Liver (tissue), 9 donors: ENCODE results near the gene ARHGAP33. TPM values are rescaled to one million over a fixed set of nuclear protein-coding genes. Genes with fewer than 3 reads are reported as not detected.

Source experiments
- DNase-seq: peaks from one replicate; pipeline ENCODE4 v3.0.0-alpha.2; 2017; ENCODE audit warnings: low spot score
- H3K27ac ChIP-seq, 2 donors: one replicate each; pipeline ENCODE4 v1.7.0; 2013; ENCODE audit warnings: inconsistent platforms in 2 of 2, low read length in 2 of 2, control low read depth in 1 of 2, low read depth in 1 of 2, mild to moderate bottlenecking in 1 of 2
- H3K27me3 ChIP-seq, 4 donors: one replicate each; pipeline versions ENCODE4 v1.6.1 to v1.7.0; 2013; ENCODE audit warnings: low read length in 3 of 4, inconsistent platforms in 1 of 4, mild to moderate bottlenecking in 1 of 4, moderate library complexity in 1 of 4; ENCODE audit not compliant: control insufficient read depth in 4 of 4, insufficient read depth in 4 of 4
- H3K36me3 ChIP-seq, 4 donors: one replicate each; pipeline versions ENCODE4 v1.6.1 to v1.7.0; 2013; ENCODE audit warnings: low read length in 3 of 4, mild to moderate bottlenecking in 3 of 4, low read depth in 1 of 4, moderate library complexity in 1 of 4; ENCODE audit not compliant: control insufficient read depth in 4 of 4, insufficient read depth in 3 of 4
- H3K4me1 ChIP-seq, 4 donors: one replicate each; pipeline versions ENCODE4 v1.6.1 to v1.7.0; 2013; ENCODE audit warnings: low read length in 3 of 4, mild to moderate bottlenecking in 3 of 4, moderate library complexity in 1 of 4; ENCODE audit not compliant: control insufficient read depth in 4 of 4, insufficient read depth in 4 of 4
- H3K4me3 ChIP-seq, 3 donors: one replicate each; pipeline versions ENCODE4 v1.6.1 to v1.7.0; 2013; ENCODE audit warnings: low read length in 3 of 3, control low read depth in 1 of 3, low read depth in 1 of 3, mild to moderate bottlenecking in 1 of 3
- H3K9ac ChIP-seq, 2 donors: one replicate each; pipeline ENCODE4 v1.7.0; 2013; ENCODE audit warnings: low read length in 2 of 2, mild to moderate bottlenecking in 2 of 2, moderate library complexity in 2 of 2, control low read depth in 1 of 2, low read depth in 1 of 2
- H3K9me3 ChIP-seq, 4 donors: one replicate each; pipeline versions ENCODE4 v1.6.1 to v1.7.0; 2013; ENCODE audit warnings: low read length in 3 of 4; ENCODE audit not compliant: control insufficient read depth in 4 of 4
- EGR1 ChIP-seq, 2 donors: IDR thresholded peaks; 2 replicates each; pipeline ENCODE4 v1.6.1; 2016 to 2018; ENCODE audit warnings: antibody characterized with exemption in 2 of 2, low read depth in 2 of 2
- FOXA2 ChIP-seq: IDR thresholded peaks from 2 replicates; pipeline ENCODE4 v1.6.1; 2016; ENCODE audit warnings: antibody characterized with exemption
- GABPA ChIP-seq, 2 donors: IDR thresholded peaks in 1 of 2; conservative IDR thresholded peaks in 1 of 2; 2 replicates each; pipeline ENCODE4 v1.6.1; 2016; ENCODE audit warnings: antibody characterized with exemption in 2 of 2, mild to moderate bottlenecking in 1 of 2, moderate library complexity in 1 of 2
- HNF4A ChIP-seq, 2 donors: conservative IDR thresholded peaks; 2 replicates each; pipeline ENCODE4 v1.6.1; 2016; ENCODE audit warnings: antibody characterized with exemption in 2 of 2, mild to moderate bottlenecking in 2 of 2
- JUND ChIP-seq, 2 donors: IDR thresholded peaks; 2 replicates each; pipeline ENCODE4 v1.6.1; 2016; ENCODE audit warnings: antibody characterized with exemption in 2 of 2
- RAD21 ChIP-seq, 2 donors: IDR thresholded peaks; 2 replicates each; pipeline ENCODE4 v1.6.1; 2016; ENCODE audit warnings: antibody characterized with exemption in 2 of 2, mild to moderate bottlenecking in 2 of 2
- RXRA ChIP-seq, 2 donors: IDR thresholded peaks; 2 replicates each; pipeline ENCODE4 v1.6.1; 2017 to 2018; ENCODE audit warnings: antibody characterized with exemption in 2 of 2, mild to moderate bottlenecking in 1 of 2
- SP1 ChIP-seq: IDR thresholded peaks from 2 replicates; pipeline ENCODE4 v1.6.1; 2018; ENCODE audit warnings: antibody characterized with exemption, mild to moderate bottlenecking
- TAF1 ChIP-seq: conservative IDR thresholded peaks from 2 replicates; pipeline ENCODE4 v1.6.1; 2016; ENCODE audit warnings: antibody characterized with exemption, mild to moderate bottlenecking
- YY1 ChIP-seq: IDR thresholded peaks from 2 replicates; pipeline ENCODE4 v1.6.1; 2016; ENCODE audit warnings: antibody characterized with exemption, mild to moderate bottlenecking
- WGBS: extraction: QIAGEN DNeasy Blood & Tissue Kit; methylation state at CpG from one replicate; pipeline ENCODE4 v1.1.7; 2013; 5-methylcytosine and 5-hydroxymethylcytosine counted together
- polyA plus RNA-seq, 2 donors: library from polyadenylated mRNA; stranded (reverse) in 1 of 2; unstranded in 1 of 2; fragments of 200-250 nt in 1 of 2; fragments of >200 nt in 1 of 2; fragmentation: Nextera tagmentation in 1 of 2; extraction: Ambion mirVana in 1 of 2; gene quantifications; one replicate each; pipeline versions ENCODE4 v1.2.1 to v1.2.3, GENCODE V29; 2013 to 2015
- total RNA-seq, 2 donors: library from RNA; depleted of rRNA; stranded (reverse); fragments of >200 nt; gene quantifications; one replicate each; pipeline ENCODE4 v1.2.3, GENCODE V29; 2014
- TF ChIP-seq, protein P1 (sequence below): IDR thresholded peaks from 2 replicates; pipeline ENCODE4 v1.6.1; 2016; ENCODE audit warnings: antibody characterized with exemption
- TF ChIP-seq, protein P2 (sequence below): IDR thresholded peaks from 2 replicates; pipeline ENCODE4 v1.6.1; 2016; ENCODE audit warnings: antibody characterized with exemption
- TF ChIP-seq, protein P3 (sequence below): IDR thresholded peaks from 2 replicates; pipeline ENCODE4 v1.6.1; 2016; ENCODE audit warnings: antibody characterized with exemption, mild to moderate bottlenecking
- TF ChIP-seq, protein P4 (sequence below): fragments of 150-350 bp; IDR thresholded peaks from 2 replicates; pipeline ENCODE4 v1.5.1; 2017; ENCODE audit warnings: improper control_type of control experiment, low read depth, low read length; ENCODE audit not compliant: missing input control
- TF ChIP-seq, protein P5 (sequence below): IDR thresholded peaks from 2 replicates; pipeline ENCODE4 v1.6.1; 2016; ENCODE audit warnings: antibody characterized with exemption
- donor health status: healthy.
- donor health status: healthy.
- donor health status: healthy.
- donor health status: healthy.
- donor health status: healthy.

The ARHGAP33 gene
- total and polyA plus RNA-seq, 4 donors, result 0.85 to 10.1 (median 1.8) TPM

DNA sequence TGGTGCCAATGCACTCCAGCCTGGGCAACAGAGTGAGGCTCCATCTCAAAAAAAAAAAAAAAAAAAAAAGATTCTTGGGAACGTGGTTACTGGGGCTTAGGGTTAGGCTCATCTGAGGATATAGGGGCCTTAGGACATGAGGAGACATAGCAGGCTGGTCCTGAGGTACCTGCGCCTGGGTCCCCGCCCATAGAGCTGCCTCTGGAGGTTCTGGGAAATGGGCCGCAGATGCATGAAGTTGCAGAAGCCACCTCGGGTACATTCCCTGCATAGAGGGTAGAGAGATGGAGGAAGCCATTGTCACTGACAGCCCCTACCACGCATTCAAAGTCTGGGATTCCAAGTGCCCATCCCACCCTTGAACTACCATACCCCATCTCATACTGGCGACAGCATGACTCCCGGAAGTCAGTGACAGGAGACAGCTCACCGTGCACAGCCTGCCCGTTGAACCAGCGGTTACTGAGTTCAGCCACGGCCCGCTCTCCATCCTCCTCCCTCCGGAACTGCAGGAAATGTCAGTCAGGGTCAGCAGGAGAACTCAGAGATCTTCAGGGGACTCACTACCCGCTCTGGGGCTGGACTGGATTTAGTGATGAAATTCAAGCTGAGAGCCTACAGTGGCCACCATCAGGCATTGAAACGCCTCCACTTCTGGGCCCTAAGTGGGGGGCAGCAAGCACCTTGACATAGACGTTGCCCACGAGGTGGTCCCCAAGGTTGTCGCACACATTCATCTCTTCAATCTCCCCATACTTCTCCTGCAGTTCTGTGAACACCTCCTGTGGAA, 31.5 kb upstream of the ARHGAP33 start:
- Histone ChIP-seq H3K27ac (peak overlapping the region in 1 of 2 donors; percentile 99), H3K4me1 (peaks cover 11 to 58% (median 35%) of the 10 kb centered on the region in 4 donors)
- DNase-seq, result no peak

DNA sequence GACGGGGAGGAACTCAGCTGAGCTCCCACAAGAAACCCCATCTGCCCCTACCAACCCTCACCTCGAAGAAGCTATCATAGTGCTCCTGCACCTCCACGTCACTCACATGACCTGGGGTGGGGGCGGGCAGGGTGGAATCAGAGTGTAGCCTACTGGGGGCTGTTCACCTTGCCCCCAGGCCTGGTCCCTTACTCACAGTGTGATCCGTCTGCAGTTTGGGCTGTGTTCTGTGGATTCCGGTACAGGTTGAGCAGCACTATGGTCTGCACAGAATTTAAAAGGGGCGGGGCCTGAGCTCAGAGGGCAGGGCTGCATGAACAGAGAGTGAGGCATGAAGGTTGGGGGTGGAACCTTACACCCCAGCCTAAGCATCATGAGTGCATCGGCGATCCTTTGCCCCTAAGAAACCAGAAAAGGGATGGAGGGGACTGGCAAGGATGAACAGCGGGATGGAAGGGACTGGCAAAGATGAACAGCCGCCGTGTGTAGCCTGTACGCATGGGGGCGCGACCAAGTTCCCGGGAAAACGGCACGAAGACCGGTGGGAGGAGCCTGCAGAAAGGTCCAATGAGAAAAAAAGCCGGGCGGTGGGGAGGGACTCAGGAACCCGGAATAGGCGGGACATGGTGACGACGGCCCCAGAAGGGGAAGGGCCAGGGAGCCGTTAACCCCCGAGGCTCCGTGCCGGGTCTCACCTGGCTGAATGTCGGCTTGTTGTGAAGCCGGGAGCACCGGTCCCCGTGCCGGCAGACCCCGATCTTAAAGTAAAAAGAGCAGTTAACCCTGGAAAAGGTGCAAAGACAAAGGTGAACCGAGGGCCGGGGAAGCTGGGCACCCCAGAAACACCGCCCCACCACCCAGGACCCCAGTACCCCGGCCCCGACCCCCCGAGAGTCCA, 30.7 kb upstream of the ARHGAP33 start:
- DNase-seq, result peak; percentile 91
- Histone ChIP-seq H3K4me3 (peak overlapping the region; percentile 70 to 82 (median 81)), H3K4me1 (peaks cover 6 to 53% (median 37%) of the 10 kb centered on the region in 4 donors), H3K9ac (peak overlapping the region in 1 of 2 donors; percentile 77), H3K9me3 (no peaks in the 10 kb centered on the region), H3K27ac (peak overlapping the region; percentile 98 to 99), H3K36me3 (peaks cover 0 to 3% (median 0%) of the 10 kb centered on the region in 4 donors), H3K27me3 (no peaks in the 10 kb centered on the region)
- TF ChIP-seq RXRA (IDR thresholded peaks at IDR 0.05) (peak in 1 of 2 donors; percentile 6), FOXA2 (no peak), SP1 (peak; percentile 56), RAD21 (IDR thresholded peaks at IDR 0.05) (peak; percentile 37 to 53), HNF4A (conservative IDR thresholded peaks at IDR 0.05) (peak in 1 of 2 donors; percentile 12), EGR1 (IDR thresholded peaks at IDR 0.05; ENCODE audit: low read depth in 2 of 2) (no peak), YY1 (no peak)
- TF ChIP-seq, protein P1, sequence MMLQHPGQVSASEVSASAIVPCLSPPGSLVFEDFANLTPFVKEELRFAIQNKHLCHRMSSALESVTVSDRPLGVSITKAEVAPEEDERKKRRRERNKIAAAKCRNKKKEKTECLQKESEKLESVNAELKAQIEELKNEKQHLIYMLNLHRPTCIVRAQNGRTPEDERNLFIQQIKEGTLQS, result peak; percentile 32
- TF ChIP-seq, protein P2, sequence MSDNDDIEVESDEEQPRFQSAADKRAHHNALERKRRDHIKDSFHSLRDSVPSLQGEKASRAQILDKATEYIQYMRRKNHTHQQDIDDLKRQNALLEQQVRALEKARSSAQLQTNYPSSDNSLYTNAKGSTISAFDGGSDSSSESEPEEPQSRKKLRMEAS, result no peak
- TF ChIP-seq, protein P3, sequence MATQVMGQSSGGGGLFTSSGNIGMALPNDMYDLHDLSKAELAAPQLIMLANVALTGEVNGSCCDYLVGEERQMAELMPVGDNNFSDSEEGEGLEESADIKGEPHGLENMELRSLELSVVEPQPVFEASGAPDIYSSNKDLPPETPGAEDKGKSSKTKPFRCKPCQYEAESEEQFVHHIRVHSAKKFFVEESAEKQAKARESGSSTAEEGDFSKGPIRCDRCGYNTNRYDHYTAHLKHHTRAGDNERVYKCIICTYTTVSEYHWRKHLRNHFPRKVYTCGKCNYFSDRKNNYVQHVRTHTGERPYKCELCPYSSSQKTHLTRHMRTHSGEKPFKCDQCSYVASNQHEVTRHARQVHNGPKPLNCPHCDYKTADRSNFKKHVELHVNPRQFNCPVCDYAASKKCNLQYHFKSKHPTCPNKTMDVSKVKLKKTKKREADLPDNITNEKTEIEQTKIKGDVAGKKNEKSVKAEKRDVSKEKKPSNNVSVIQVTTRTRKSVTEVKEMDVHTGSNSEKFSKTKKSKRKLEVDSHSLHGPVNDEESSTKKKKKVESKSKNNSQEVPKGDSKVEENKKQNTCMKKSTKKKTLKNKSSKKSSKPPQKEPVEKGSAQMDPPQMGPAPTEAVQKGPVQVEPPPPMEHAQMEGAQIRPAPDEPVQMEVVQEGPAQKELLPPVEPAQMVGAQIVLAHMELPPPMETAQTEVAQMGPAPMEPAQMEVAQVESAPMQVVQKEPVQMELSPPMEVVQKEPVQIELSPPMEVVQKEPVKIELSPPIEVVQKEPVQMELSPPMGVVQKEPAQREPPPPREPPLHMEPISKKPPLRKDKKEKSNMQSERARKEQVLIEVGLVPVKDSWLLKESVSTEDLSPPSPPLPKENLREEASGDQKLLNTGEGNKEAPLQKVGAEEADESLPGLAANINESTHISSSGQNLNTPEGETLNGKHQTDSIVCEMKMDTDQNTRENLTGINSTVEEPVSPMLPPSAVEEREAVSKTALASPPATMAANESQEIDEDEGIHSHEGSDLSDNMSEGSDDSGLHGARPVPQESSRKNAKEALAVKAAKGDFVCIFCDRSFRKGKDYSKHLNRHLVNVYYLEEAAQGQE, result no peak
- TF ChIP-seq, protein P4, sequence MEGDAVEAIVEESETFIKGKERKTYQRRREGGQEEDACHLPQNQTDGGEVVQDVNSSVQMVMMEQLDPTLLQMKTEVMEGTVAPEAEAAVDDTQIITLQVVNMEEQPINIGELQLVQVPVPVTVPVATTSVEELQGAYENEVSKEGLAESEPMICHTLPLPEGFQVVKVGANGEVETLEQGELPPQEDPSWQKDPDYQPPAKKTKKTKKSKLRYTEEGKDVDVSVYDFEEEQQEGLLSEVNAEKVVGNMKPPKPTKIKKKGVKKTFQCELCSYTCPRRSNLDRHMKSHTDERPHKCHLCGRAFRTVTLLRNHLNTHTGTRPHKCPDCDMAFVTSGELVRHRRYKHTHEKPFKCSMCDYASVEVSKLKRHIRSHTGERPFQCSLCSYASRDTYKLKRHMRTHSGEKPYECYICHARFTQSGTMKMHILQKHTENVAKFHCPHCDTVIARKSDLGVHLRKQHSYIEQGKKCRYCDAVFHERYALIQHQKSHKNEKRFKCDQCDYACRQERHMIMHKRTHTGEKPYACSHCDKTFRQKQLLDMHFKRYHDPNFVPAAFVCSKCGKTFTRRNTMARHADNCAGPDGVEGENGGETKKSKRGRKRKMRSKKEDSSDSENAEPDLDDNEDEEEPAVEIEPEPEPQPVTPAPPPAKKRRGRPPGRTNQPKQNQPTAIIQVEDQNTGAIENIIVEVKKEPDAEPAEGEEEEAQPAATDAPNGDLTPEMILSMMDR, result peak; percentile 28
- 11% methylated on average over 41 of the region's 41 CpGs for WGBS

More for the DNA sequence above, 31.5 kb upstream of the ARHGAP33 start:
- whole genome bisulfite sequencing, result 93% methylated on average over 19 of the region's 19 CpGs
- no peak overlapping the region for H3K9ac ChIP-seq
- no peak overlapping the region for H3K4me3 ChIP-seq
- no peaks in the 10 kb centered on the region for H3K9me3 ChIP-seq
- no peaks in the 10 kb centered on the region for H3K27me3 ChIP-seq
- TF ChIP-seq RAD21 (IDR thresholded peaks at IDR 0.05), result no peak
- no peak for TF ChIP-seq GABPA (IDR thresholded peaks at IDR 0.05 in 1 of 2, conservative IDR thresholded peaks at IDR 0.05 in 1 of 2)
- TF ChIP-seq, protein P5, sequence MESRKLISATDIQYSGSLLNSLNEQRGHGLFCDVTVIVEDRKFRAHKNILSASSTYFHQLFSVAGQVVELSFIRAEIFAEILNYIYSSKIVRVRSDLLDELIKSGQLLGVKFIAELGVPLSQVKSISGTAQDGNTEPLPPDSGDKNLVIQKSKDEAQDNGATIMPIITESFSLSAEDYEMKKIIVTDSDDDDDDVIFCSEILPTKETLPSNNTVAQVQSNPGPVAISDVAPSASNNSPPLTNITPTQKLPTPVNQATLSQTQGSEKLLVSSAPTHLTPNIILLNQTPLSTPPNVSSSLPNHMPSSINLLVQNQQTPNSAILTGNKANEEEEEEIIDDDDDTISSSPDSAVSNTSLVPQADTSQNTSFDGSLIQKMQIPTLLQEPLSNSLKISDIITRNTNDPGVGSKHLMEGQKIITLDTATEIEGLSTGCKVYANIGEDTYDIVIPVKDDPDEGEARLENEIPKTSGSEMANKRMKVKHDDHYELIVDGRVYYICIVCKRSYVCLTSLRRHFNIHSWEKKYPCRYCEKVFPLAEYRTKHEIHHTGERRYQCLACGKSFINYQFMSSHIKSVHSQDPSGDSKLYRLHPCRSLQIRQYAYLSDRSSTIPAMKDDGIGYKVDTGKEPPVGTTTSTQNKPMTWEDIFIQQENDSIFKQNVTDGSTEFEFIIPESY, result no peak
- TF ChIP-seq, protein P4, result no peak
- TF ChIP-seq TAF1, result no peak
- TF ChIP-seq RXRA (IDR thresholded peaks at IDR 0.05), result no peak
- TF ChIP-seq YY1, result no peak
- TF ChIP-seq, protein P2, result no peak
- no peak for TF ChIP-seq JUND (IDR thresholded peaks at IDR 0.05)
- no peak for TF ChIP-seq HNF4A (conservative IDR thresholded peaks at IDR 0.05)
- TF ChIP-seq FOXA2, result no peak
- H3K36me3 ChIP-seq, result peaks cover 0 to 4% (median 1%) of the 10 kb centered on the region in 4 donors
